DMS79 (cell line): ENCODE data around the gene CCDC83.
"Not testable (repeated sequence)": the region's sequence is repeated elsewhere in the genome, so short reads cannot be mapped to it uniquely, and the experiment has no call there.

Source experiments
- DNase-seq: peaks from one replicate; lab custom pipeline; 2025; lab: John Stamatoyannopoulos, UW

The CCDC83 gene

GRCh38 chr11:85945296-85945695, 90.1 kb downstream of the CCDC83 start:
- no peak for DNase-seq

- no peak for DNase-seq
Measured at GRCh38 chr11:85945788-85946187, 90.6 kb downstream of the CCDC83 start.

DNA sequence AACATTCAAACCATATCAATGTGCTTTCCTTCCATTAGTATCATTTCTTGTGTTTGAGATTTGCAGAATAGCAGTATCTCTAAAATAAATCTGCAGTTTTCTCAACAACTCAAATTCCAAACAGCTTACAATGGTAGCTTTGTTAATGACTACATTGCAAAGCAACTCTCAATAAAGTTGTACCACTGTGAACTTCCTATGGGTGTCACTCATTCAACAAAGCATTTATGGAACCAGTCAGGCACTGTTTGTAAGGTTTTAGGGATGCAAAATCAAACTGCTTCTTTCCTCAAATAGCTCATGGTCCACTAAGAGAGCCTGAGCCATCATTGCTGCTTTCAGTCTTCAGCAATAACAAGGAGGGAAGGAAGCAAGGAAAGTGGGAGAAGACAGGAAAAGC, 91.0 kb downstream of the CCDC83 start:
- DNase-seq, result no peak

- no peak for DNase-seq
Measured at GRCh38 chr11:85947431-85948272, 92.5 kb downstream of the CCDC83 start.

GRCh38 chr11:85948884-85949283, 93.7 kb downstream of the CCDC83 start:
- DNase-seq, result no peak

- no peak for DNase-seq
Measured at GRCh38 chr11:85949798-85950197, 94.6 kb downstream of the CCDC83 start.

GRCh38 chr11:85950317-85951048, 95.3 kb downstream of the CCDC83 start:
- no peak for DNase-seq

DNA sequence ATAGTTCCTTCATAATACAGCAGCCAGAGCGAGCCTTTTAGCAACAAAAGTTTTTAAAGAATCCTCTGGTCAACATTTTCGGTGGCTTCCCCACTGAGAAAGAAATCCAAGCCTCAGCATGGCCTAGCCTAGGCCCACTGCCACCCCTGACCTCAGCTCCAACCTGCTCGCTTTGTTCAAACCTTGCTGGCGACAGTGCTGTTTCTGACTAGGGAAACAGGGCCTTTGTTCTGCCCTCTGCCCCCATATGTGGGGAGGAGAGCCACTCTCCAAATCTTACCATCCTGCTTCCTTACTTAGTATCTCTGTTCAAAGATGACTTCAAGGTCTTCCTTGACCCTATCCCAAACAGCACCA, 95.8 kb downstream of the CCDC83 start:
- no peak for DNase-seq

- no peak for DNase-seq
Measured at GRCh38 chr11:85951428-85952107, 96.4 kb downstream of the CCDC83 start.

DNA sequence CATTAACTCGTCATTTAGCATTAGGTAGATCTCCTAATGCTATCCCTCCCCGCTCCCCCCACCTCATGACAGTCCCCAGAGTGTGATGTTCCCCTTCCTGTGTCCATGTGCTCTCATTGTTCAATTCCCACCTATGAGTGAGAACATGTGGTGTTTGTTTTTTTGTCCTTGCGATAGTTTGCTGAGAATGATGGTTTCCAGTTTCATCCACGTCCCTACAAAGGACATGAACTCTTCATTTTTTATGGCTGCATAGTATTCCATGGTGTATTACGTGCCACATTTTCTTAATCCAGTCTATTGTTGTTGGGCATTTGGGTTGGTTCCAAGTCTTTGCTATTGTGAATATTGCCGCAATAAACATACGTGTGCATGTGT, 96.9 kb downstream of the CCDC83 start:
- DNase-seq, result not testable (repeated sequence)

GRCh38 chr11:85953491-85954143, 98.4 kb downstream of the CCDC83 start:
- DNase-seq, result no peak

DNA sequence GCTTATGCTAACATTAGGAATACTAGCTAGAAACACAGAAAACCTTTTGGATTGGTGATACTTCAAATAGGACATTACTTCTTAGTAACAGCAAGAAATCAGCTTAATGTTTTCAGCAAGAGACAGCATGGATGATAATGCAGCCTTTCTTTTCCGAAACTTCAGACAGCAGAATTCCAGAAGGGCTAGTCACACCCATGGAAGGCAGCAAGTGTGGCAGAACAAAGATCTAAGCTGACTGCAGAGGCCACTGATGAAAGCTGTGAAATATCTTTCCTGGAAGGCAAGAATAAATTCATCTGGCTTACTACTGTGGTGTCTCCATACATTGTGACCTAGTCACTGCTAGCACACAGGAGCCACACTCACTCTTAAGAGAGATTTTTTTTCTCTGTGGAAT, 100.3 kb downstream of the CCDC83 start:
- DNase-seq, result no peak

GRCh38 chr11:85960678-85961077, 105.5 kb downstream of the CCDC83 start:
- DNase-seq, result no peak

- no peak for DNase-seq
Measured at GRCh38 chr11:85961130-85961529, 105.9 kb downstream of the CCDC83 start.

GRCh38 chr11:85961930-85962363, 106.8 kb downstream of the CCDC83 start:
- DNase-seq, result peak; percentile 61

GRCh38 chr11:85965202-85965601, 110.0 kb downstream of the CCDC83 start:
- DNase-seq, result no peak

- DNase-seq, result no peak
Measured at GRCh38 chr11:85967457-85967856, 112.3 kb downstream of the CCDC83 start.
